BJ (cell line): ENCODE data around the gene ULBP3. TPM values are rescaled to one million over a fixed set of nuclear protein-coding genes. Genes with fewer than 3 reads are reported as not detected.

ENCODE experiments used
- CTCF ChIA-PET: fragments of 350-600 bp; formaldehyde crosslinking; extraction: SDS; loops from one replicate; lab custom pipeline; 2021; ENCODE audit warnings: antibody characterized with exemption, inconsistent platforms; lab: Yijun Ruan, JAX
- POLR2A ChIA-PET: fragments of 300-600 bp; sonication (Branson Sonifier 250); formaldehyde crosslinking; extraction: SDS; loops from one replicate; lab custom pipeline; 2021; ENCODE audit warnings: antibody characterized with exemption; lab: Charles Lee
- DNase-seq: peaks from one replicate; pipeline ENCODE4 v3.0.0-alpha.2; 2011; ENCODE audit warnings: low read depth
- H3K27me3 ChIP-seq: 2 replicates; pipeline ENCODE4 v1.6.0; 2011; ENCODE audit warnings: low read length; ENCODE audit not compliant: control insufficient read depth, insufficient read depth
- H3K36me3 ChIP-seq: 2 replicates; pipeline ENCODE4 v1.5.1; 2011; ENCODE audit warnings: low read length; ENCODE audit not compliant: control insufficient read depth, insufficient read depth
- H3K4me3 ChIP-seq: 2 replicates; pipeline ENCODE4 v1.5.1; 2011; ENCODE audit warnings: low read depth, mild to moderate bottlenecking, control low read depth, low read length
- CTCF ChIP-seq: IDR thresholded peaks from 2 replicates; pipeline ENCODE4 v1.5.1; 2011; ENCODE audit warnings: low read depth, mild to moderate bottlenecking, control low read depth, inconsistent platforms, low read length, moderate library complexity; ENCODE audit not compliant: insufficient read depth
- polyA plus RNA-seq: library from polyadenylated mRNA; depleted of rRNA; stranded (reverse); fragments of >200 nt; gene quantifications from 2 replicates; pipeline ENCODE4 v1.2.3, GENCODE V29; 2011

ULBP3 gene
- polyA plus RNA-seq, 1 experiment = 6.0 TPM

DNA sequence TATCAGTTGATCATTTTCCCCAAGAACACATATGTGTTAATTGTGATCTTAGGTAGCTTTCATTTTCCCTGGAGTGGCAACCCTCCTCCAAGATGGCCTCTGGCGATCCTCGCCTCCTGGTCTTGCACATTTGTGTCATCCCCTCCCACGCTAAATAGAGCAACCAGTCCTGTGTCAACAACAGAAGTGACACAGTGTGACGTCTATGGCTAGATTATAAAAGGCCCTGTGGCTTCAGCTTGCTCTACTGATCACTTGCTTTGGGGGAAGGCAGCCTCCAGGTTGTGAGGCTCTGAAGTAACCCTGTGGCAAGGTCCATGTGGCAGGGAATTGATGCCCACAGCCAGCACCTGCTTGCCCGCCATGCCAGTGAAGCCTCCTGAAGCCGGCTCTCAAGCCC lies 43.3 kb upstream of the ULBP3 start:
- POLR2A ChIA-PET = no interaction called here
- no peak for DNase-seq
- Histone ChIP-seq H3K27me3 (0 out of 2 replicates have a peak, but pooled peaks cover 3% of the 10 kb centered on the region), H3K4me3 (no peak overlapping the region), H3K36me3 (no peaks in the 10 kb centered on the region)
- TF ChIP-seq CTCF = no peak
- CTCF ChIA-PET = interaction anchor here (1.0 to 1.5 kb wide), 2 partner anchors 8 to 10 kb away, joined by 4 read pairs; no protein-coding TSS in a partner anchor

DNA sequence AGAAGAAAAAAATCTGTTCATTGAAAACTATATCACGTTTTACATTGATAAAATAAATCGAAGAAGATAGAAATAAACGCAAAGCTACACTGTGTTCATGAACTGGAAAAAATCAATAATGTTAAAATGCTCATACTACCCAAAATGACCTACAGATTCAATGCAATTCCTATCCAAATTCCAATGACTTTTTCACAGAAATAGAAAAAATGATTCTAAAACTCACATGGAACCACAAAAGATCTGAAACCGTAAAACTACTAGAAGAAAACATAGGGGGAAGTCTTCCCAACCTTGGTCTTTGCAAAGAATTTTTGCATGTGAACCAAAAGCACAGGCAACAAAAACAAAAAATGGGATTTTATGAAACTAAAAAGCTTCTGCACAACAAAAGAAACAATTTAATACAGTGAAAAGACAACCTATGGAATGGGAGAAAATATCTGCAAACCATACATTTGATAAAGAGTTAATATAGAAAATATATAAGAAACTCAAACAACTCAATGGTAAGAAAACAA lies 33.9 kb upstream of the ULBP3 start:
- ChIA-PET CTCF (interaction anchor here (1.3 to 2.6 kb wide), 2 partner anchors 12 to 21 kb away, joined by 3 to 6 read pairs; no protein-coding TSS in a partner anchor), POLR2A (no interaction called here)
- no peaks in the 10 kb centered on the region; the same call in 1 of the 2 replicates for H3K27me3 ChIP-seq
- no peak overlapping the region for H3K4me3 ChIP-seq
- no peak for DNase-seq
- no peaks in the 10 kb centered on the region for H3K36me3 ChIP-seq
- TF ChIP-seq CTCF = no peak

DNA sequence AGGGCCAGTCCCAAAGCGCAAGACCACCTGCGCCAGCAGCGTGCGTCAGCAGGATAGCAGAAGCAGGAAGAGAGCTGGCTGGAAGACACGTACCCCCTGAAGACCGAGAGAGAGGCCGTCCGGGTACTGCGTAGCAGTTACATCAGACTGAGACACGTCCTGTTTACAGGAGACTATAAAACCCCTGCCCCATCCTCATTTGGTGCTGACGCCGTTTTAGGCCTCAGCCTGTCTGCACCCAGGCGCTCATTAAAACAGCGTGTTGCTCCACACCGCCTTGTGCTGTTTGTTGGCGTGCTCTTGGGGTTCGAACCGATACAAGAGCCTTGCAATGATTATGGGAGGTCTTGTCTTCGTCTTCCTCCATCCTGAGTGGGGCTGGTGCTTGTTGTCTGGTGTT lies 31.8 kb upstream of the ULBP3 start:
- no peak overlapping the region for H3K4me3 ChIP-seq
- no peaks in the 10 kb centered on the region for H3K36me3 ChIP-seq
- ChIA-PET CTCF (interaction anchor here (1.5 kb wide), 1 partner anchor 20 kb away, joined by 5 read pairs; no protein-coding TSS in a partner anchor), POLR2A (no interaction called here)
- no peak for TF ChIP-seq CTCF
- H3K27me3 ChIP-seq = peaks cover 2% of the 10 kb centered on the region; the same call in 1 of the 2 replicates
- no peak for DNase-seq

DNA sequence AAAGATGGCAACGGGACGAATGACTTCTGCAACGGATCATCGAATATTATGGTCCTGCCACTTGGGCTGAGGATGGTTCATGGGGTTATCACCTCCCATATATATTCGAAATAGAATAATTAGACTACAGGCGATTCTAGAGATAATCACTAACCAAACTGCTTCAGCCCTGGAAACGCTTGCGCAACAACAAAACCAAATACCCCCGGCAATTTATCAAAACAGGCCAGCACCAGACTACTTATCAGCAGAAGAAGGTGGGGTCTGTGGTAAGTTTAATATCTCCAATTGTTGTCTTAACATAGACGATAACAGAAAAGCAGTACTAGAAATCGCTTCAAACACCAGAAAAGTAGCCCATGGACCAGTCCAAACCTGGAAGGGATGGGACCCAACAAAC lies 31.0 kb upstream of the ULBP3 start:
- no peak for TF ChIP-seq CTCF
- Histone ChIP-seq H3K36me3 (no peaks in the 10 kb centered on the region), H3K27me3 (peaks cover 2% of the 10 kb centered on the region), H3K4me3 (no peak overlapping the region)
- no peak for DNase-seq
- POLR2A ChIA-PET = no interaction called here
- CTCF ChIA-PET = interaction anchor here (1.5 kb wide), 1 partner anchor 19 kb away, joined by 5 read pairs; no protein-coding TSS in a partner anchor

DNA sequence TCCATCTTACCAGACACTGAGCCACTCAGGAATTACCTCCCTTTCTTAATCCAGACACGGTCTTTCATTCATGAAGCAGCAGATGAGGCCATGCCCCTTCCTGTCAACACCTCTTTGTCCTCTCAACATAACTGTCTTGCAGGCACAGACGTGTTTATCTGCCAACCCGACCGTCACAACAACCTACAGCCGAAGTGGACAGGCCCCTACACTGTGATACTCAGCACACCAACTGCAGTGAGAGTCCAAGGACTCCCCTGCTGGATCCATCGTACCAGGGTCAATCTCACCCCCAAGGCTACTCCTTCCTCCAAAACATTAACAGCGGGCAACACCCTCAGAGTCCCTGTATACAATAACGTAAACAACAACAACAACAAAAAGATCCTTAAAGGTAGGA lies 30.6 kb upstream of the ULBP3 start:
- peaks cover 5% of the 10 kb centered on the region for H3K27me3 ChIP-seq
- no peak overlapping the region for H3K4me3 ChIP-seq
- ChIA-PET CTCF (no interaction called here), POLR2A (no interaction called here)
- no peak for TF ChIP-seq CTCF
- no peak for DNase-seq
- H3K36me3 ChIP-seq = no peaks in the 10 kb centered on the region
